Endodermal cell (in vitro differentiated cells): ENCODE results near the gene CTDSPL2. TPM values are rescaled to one million over a fixed set of nuclear protein-coding genes. Genes with fewer than 3 reads are reported as not detected.

Experiments used
- DNase-seq: peaks from one replicate; pipeline ENCODE4 v3.0.0-alpha.2; 2017
- H3K27ac ChIP-seq: 2 replicates; pipeline ENCODE4 v1.5.1; 2013; ENCODE audit warnings: mild to moderate bottlenecking, low read depth, low read length, moderate library complexity
- H3K27me3 ChIP-seq: 2 replicates; pipeline ENCODE4 v1.6.1; 2013; ENCODE audit warnings: mild to moderate bottlenecking, low read length, moderate library complexity; ENCODE audit not compliant: insufficient read depth, control insufficient read depth, poor library complexity, severe bottlenecking
- H3K36me3 ChIP-seq: 2 replicates; pipeline ENCODE4 v1.7.0; 2013; ENCODE audit warnings: mild to moderate bottlenecking, low read length, moderate library complexity; ENCODE audit not compliant: control insufficient read depth, insufficient read depth
- H3K4me1 ChIP-seq: one replicate; pipeline ENCODE4 v1.7.0; 2013; ENCODE audit warnings: low read length; ENCODE audit not compliant: control insufficient read depth, insufficient read depth
- H3K4me3 ChIP-seq: 2 replicates; pipeline ENCODE4 v1.5.1; 2013; ENCODE audit warnings: mild to moderate bottlenecking, low read length, moderate library complexity
- H3K9ac ChIP-seq: 2 replicates; pipeline ENCODE4 v1.6.1; 2013; ENCODE audit warnings: mild to moderate bottlenecking, low read length, moderate library complexity; ENCODE audit not compliant: poor library complexity, severe bottlenecking; ENCODE audit errors: extremely low read depth
- H3K9me3 ChIP-seq: 2 replicates; pipeline ENCODE4 v1.6.1; 2013; ENCODE audit warnings: mild to moderate bottlenecking, low read length, moderate library complexity; ENCODE audit not compliant: control insufficient read depth
- H3K27ac Mint-ChIP-seq: 2 replicates; pipeline ENCODE4 v1.8.0; 2020; ENCODE audit warnings: mixed read lengths
- H3K27me3 Mint-ChIP-seq: 2 replicates; pipeline ENCODE4 v1.8.0; 2021; ENCODE audit warnings: mild to moderate bottlenecking, mixed read lengths; ENCODE audit not compliant: insufficient read depth
- H3K36me3 Mint-ChIP-seq: 2 replicates; pipeline ENCODE4 v1.8.0; 2020; ENCODE audit warnings: low read depth, mixed read lengths
- H3K4me1 Mint-ChIP-seq: 2 replicates; pipeline ENCODE4 v1.8.0; 2020; ENCODE audit warnings: mixed read lengths
- H3K4me3 Mint-ChIP-seq: 2 replicates; pipeline ENCODE4 v1.8.0; 2020; ENCODE audit warnings: mild to moderate bottlenecking, moderate library complexity, mixed read lengths
- H3K9me3 Mint-ChIP-seq: 2 replicates; pipeline ENCODE4 v1.8.0; 2020; ENCODE audit warnings: mild to moderate bottlenecking, mixed read lengths
- WGBS, 2 experiments: methylation state at CpG; one replicate each; pipeline versions ENCODE4 v1.1.5 to v1.1.7; 2013; ENCODE audit warnings: missing lambda C conversion rate in 2 of 2, mixed read lengths in 1 of 2; ENCODE audit not compliant: insufficient coverage in 1 of 2, insufficient read length in 1 of 2; 5-methylcytosine and 5-hydroxymethylcytosine counted together
- total RNA-seq, 2 donors: library from RNA; stranded (reverse); fragmentation: NEBNext Ultra II Directional in 1 of 2; extraction: Animal tissue kit (Norgen Biotek cat#: 25700) in 1 of 2; gene quantifications; 2 replicates in 1 of 2; 3 replicates in 1 of 2; pipeline ENCODE4 v1.2.1, GENCODE V29; 2021
- TF ChIP-seq, protein P1 (sequence below): fragments of 200-600 bp; sonication (generic); conservative IDR thresholded peaks from 2 replicates; pipeline ENCODE4 v1.5.0; 2021; ENCODE audit warnings: antibody characterized with exemption, mild to moderate bottlenecking

CTDSPL2 gene
- total RNA-seq, 2 donors from 2014 or later, result 71.1 to 74.3 TPM

- peak overlapping the region; percentile 99 for H3K4me3 ChIP-seq
- Mint-ChIP-seq H3K9me3 (no peaks in the 10 kb centered on the region), H3K36me3 (peaks cover 33% of the 10 kb centered on the region), H3K4me1 (peaks cover 14% of the 10 kb centered on the region), H3K27ac (peak overlapping the region; percentile 79), H3K27me3 (no peaks in the 10 kb centered on the region), H3K4me3 (peak overlapping the region; percentile 77)
- H3K9ac ChIP-seq, result peak overlapping the region; percentile 81
- no peaks in the 10 kb centered on the region for H3K27me3 ChIP-seq
- TF ChIP-seq, protein P1, sequence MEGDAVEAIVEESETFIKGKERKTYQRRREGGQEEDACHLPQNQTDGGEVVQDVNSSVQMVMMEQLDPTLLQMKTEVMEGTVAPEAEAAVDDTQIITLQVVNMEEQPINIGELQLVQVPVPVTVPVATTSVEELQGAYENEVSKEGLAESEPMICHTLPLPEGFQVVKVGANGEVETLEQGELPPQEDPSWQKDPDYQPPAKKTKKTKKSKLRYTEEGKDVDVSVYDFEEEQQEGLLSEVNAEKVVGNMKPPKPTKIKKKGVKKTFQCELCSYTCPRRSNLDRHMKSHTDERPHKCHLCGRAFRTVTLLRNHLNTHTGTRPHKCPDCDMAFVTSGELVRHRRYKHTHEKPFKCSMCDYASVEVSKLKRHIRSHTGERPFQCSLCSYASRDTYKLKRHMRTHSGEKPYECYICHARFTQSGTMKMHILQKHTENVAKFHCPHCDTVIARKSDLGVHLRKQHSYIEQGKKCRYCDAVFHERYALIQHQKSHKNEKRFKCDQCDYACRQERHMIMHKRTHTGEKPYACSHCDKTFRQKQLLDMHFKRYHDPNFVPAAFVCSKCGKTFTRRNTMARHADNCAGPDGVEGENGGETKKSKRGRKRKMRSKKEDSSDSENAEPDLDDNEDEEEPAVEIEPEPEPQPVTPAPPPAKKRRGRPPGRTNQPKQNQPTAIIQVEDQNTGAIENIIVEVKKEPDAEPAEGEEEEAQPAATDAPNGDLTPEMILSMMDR, result no peak
- no peaks in the 10 kb centered on the region for H3K9me3 ChIP-seq
- H3K27ac ChIP-seq, result peak overlapping the region; percentile 72
- no peaks in the 10 kb centered on the region for H3K4me1 ChIP-seq
- DNase-seq, result peak; percentile 72
- H3K36me3 ChIP-seq, result peaks cover 5% of the 10 kb centered on the region
- 63 to 67% methylated on average over 35 to 36 of the region's 36 CpGs for WGBS, 2 experiments
These were observed 108.3 kb downstream of the CTDSPL2 start for GRCh38 chr15:44535523-44536301.

DNA sequence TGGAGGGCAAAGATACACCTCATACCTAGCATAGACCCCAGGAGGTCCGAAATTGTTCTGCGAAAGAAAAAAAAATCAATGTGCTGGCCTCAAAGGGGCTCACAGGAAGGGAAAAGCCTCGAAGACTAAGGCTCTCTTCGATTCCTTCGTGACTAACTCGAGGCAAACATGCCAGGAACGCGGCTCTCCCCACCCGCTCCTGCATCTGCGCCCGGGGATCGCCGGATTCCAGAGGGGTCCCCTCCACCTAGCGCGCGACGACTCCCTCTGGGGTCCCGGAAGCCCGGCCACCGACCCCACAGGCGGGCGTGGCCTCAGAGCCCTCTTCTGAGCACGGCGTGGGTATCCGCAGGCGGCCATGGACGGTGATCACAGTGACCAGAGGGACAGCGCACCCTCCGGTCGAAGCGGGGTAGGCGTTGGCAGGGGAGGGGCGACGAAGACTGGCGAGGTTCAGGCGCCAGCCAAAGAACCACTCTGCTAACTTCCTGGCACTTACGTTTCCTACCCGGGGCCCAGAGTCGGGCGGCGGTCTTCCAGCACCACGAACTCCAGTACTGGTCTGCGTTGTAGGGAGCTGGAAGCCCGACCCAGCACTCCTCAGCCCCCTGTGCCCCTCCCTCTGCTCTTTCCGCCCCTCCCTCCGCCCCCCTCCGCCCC lies 109.0 kb downstream of the CTDSPL2 start:
- H3K27me3 Mint-ChIP-seq, result no peaks in the 10 kb centered on the region
- peak overlapping the region; percentile 77 for H3K4me3 Mint-ChIP-seq
- Histone ChIP-seq H3K9ac (peak overlapping the region; percentile 81), H3K27me3 (no peaks in the 10 kb centered on the region), H3K36me3 (peaks cover 12% of the 10 kb centered on the region), H3K4me3 (peak overlapping the region; percentile 99), H3K9me3 (no peaks in the 10 kb centered on the region), H3K27ac (peak overlapping the region; percentile 72), H3K4me1 (no peaks in the 10 kb centered on the region)
- 0% methylated on average over 9 to 43 of the region's 47 CpGs for WGBS, 2 experiments
- no peaks in the 10 kb centered on the region for H3K9me3 Mint-ChIP-seq
- peaks cover 40% of the 10 kb centered on the region for H3K36me3 Mint-ChIP-seq
- peak; percentile 97 for DNase-seq
- H3K27ac Mint-ChIP-seq, result peak overlapping the region; percentile 79
- TF ChIP-seq, protein P1, result peak; percentile 67
- peaks cover 14% of the 10 kb centered on the region for H3K4me1 Mint-ChIP-seq

GRCh38 chr15:44536962-44537734 lies 109.7 kb downstream of the CTDSPL2 start, which contains the start of gene EIF3J:
Gene EIF3J (plus strand): TSS chr15:44537147. CDS start chr15:44537195, 48 bp downstream.
- H3K36me3 Mint-ChIP-seq, result peaks cover 45% of the 10 kb centered on the region
- peak within 1 kb of the TSS; percentile 77 for H3K4me3 Mint-ChIP-seq
- peak; percentile 73 for DNase-seq
- H3K4me1 Mint-ChIP-seq, result peaks cover 14% of the 10 kb centered on the region
- no peaks in the 10 kb centered on the region for H3K27me3 Mint-ChIP-seq
- Histone ChIP-seq H3K27me3 (no peaks in the 10 kb centered on the region), H3K9ac (peak within 1 kb of the TSS; percentile 87), H3K27ac (peak within 1 kb of the TSS; percentile 91), H3K4me1 (no peaks in the 10 kb centered on the region), H3K9me3 (no peaks in the 10 kb centered on the region), H3K36me3 (peaks cover 19% of the 10 kb centered on the region), H3K4me3 (peak within 1 kb of the TSS; percentile 99)
- 0 to 1% methylated on average over 14 to 96 of the region's 97 CpGs for whole genome bisulfite sequencing, 2 experiments
- H3K9me3 Mint-ChIP-seq, result no peaks in the 10 kb centered on the region
- TF ChIP-seq, protein P1, result no peak
- H3K27ac Mint-ChIP-seq, result peak within 1 kb of the TSS; percentile 79
